Mammary epithelial cell (primary cell): ENCODE results near the gene TRMT2A.

Source experiments
- EZH2 ChIP-seq: IDR thresholded peaks from 2 replicates; pipeline ENCODE4 v1.6.1; 2012; ENCODE audit warnings: low read length, inconsistent platforms, borderline replicate concordance
- TF ChIP-seq, protein P1 (sequence below), 2 donors: IDR thresholded peaks in 1 of 2; conservative IDR thresholded peaks in 1 of 2; 2 replicates each; pipeline ENCODE4 v1.5.1; 2011 to 2012; ENCODE audit warnings: inconsistent platforms in 2 of 2, low read length in 2 of 2, mild to moderate bottlenecking in 2 of 2, control low read depth in 1 of 2, low read depth in 1 of 2; ENCODE audit not compliant: insufficient read depth in 1 of 2; ENCODE audit errors: extremely low read depth in 1 of 2

DNA sequence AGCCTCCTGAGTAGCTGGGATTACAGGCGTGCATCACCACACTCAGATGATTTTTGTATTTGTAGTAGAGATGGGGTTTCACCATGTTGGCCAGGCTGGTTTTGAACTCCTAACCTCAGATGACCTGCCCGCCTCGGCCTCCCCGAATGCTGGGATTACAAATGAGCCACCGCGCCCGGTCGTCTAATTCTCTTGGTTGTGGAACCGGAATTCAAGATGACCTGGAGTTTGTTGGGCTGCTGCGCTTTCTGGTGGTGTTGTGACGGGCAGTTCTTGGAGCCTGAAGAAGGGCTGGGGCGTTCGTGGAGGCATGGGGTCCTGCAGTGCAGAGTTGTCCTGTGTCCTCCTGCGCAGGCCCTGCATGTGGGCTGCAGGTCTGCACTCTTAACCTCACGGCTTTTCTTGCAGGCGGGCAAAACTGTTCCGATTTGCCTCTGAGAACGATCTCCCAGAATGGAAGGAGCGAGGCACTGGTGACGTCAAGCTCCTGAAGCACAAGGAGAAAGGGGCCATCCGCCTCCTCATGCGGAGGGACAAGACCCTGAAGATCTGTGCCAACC is 4.9 kb upstream of the TRMT2A start:
- TF ChIP-seq, protein P1, sequence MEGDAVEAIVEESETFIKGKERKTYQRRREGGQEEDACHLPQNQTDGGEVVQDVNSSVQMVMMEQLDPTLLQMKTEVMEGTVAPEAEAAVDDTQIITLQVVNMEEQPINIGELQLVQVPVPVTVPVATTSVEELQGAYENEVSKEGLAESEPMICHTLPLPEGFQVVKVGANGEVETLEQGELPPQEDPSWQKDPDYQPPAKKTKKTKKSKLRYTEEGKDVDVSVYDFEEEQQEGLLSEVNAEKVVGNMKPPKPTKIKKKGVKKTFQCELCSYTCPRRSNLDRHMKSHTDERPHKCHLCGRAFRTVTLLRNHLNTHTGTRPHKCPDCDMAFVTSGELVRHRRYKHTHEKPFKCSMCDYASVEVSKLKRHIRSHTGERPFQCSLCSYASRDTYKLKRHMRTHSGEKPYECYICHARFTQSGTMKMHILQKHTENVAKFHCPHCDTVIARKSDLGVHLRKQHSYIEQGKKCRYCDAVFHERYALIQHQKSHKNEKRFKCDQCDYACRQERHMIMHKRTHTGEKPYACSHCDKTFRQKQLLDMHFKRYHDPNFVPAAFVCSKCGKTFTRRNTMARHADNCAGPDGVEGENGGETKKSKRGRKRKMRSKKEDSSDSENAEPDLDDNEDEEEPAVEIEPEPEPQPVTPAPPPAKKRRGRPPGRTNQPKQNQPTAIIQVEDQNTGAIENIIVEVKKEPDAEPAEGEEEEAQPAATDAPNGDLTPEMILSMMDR (conservative IDR thresholded peaks at IDR 0.05 in 1 of 2, IDR thresholded peaks at IDR 0.05 in 1 of 2; ENCODE audit: extremely low read depth in 1 of 2, insufficient read depth in 1 of 2, low read depth in 1 of 2, low read length in 2 of 2): no peak
- TF ChIP-seq EZH2: no peak
